H9 (cell line): ENCODE measurements around the gene RIGI. TPM values are rescaled to one million over a fixed set of nuclear protein-coding genes. Genes with fewer than 3 reads are reported as not detected.

Experiments
- DNase-seq: peaks from one replicate; pipeline ENCODE4 v3.0.0-alpha.2; 2017
- H2AFZ ChIP-seq: one replicate; pipeline ENCODE4 v1.6.1; 2013; ENCODE audit warnings: mild to moderate bottlenecking, low read length, control low read depth, moderate library complexity
- H2AK5ac ChIP-seq: 2 replicates; pipeline ENCODE4 v1.6.1; 2013; ENCODE audit warnings: low read length, control low read depth, mixed read lengths; ENCODE audit not compliant: insufficient read length
- H2BK120ac ChIP-seq: one replicate; pipeline ENCODE4 v1.6.1; 2013; ENCODE audit warnings: low read depth, mild to moderate bottlenecking, low read length, control low read depth, inconsistent platforms; ENCODE audit not compliant: poor library complexity, severe bottlenecking
- H2BK12ac ChIP-seq: 2 replicates; pipeline ENCODE4 v1.6.1; 2013; ENCODE audit warnings: low read length, control low read depth, mixed read lengths, low read depth; ENCODE audit not compliant: insufficient read length
- H2BK15ac ChIP-seq: 2 replicates; pipeline ENCODE4 v1.6.1; 2013; ENCODE audit warnings: low read depth, low read length, control low read depth
- H2BK20ac ChIP-seq: one replicate; pipeline ENCODE4 v1.6.1; 2013; ENCODE audit warnings: low read depth, mild to moderate bottlenecking, low read length, control low read depth, inconsistent platforms; ENCODE audit not compliant: poor library complexity, severe bottlenecking
- H2BK5ac ChIP-seq: 2 replicates; pipeline ENCODE4 v1.6.1; 2013; ENCODE audit warnings: low read length, control low read depth, mixed read lengths; ENCODE audit not compliant: insufficient read length
- H3K14ac ChIP-seq: 2 replicates; pipeline ENCODE4 v1.6.1; 2013; ENCODE audit warnings: low read length, control low read depth; ENCODE audit not compliant: insufficient read depth
- H3K18ac ChIP-seq: 2 replicates; pipeline ENCODE4 v1.6.1; 2013; ENCODE audit warnings: low read depth, mild to moderate bottlenecking, mixed read lengths, low read length, control low read depth; ENCODE audit not compliant: insufficient read length
- H3K23ac ChIP-seq: 2 replicates; pipeline ENCODE4 v1.6.1; 2013; ENCODE audit warnings: low read length, control low read depth, mixed read lengths, low read depth; ENCODE audit not compliant: insufficient read length
- H3K23me2 ChIP-seq: 2 replicates; pipeline ENCODE4 v1.6.1; 2013; ENCODE audit warnings: low read depth, mild to moderate bottlenecking, mixed read lengths, low read length, control low read depth; ENCODE audit not compliant: insufficient read length, poor library complexity, severe bottlenecking
- H3K27ac ChIP-seq: 2 replicates; pipeline ENCODE4 v1.5.1; 2013; ENCODE audit warnings: low read length, control low read depth, mixed read lengths, low read depth; ENCODE audit not compliant: insufficient read length
- H3K27me3 ChIP-seq: 2 replicates; pipeline ENCODE4 v1.6.1; 2013; ENCODE audit warnings: low read length, control low read depth, inconsistent platforms; ENCODE audit not compliant: insufficient read depth
- H3K4ac ChIP-seq: 2 replicates; pipeline ENCODE4 v1.6.1; 2013; ENCODE audit warnings: low read depth, mild to moderate bottlenecking, control low read depth, inconsistent platforms, low read length, moderate library complexity
- H3K4me1 ChIP-seq: 2 replicates; pipeline ENCODE4 v1.6.1; 2013; ENCODE audit warnings: low read length, control low read depth, inconsistent platforms; ENCODE audit not compliant: insufficient read depth
- H3K4me2 ChIP-seq: 2 replicates; pipeline ENCODE4 v1.6.1; 2013; ENCODE audit warnings: low read length, control low read depth, mixed read lengths; ENCODE audit not compliant: insufficient read length, insufficient read depth
- H3K56ac ChIP-seq: 2 replicates; pipeline ENCODE4 v1.6.1; 2013; ENCODE audit warnings: low read depth, mild to moderate bottlenecking, mixed read lengths, low read length, control low read depth; ENCODE audit not compliant: insufficient read length
- H3K79me1 ChIP-seq: 2 replicates; pipeline ENCODE4 v1.6.1; 2013; ENCODE audit warnings: low read depth, mild to moderate bottlenecking, moderate library complexity, low read length, control low read depth, inconsistent platforms; ENCODE audit not compliant: insufficient read depth, poor library complexity, severe bottlenecking
- H3K79me2 ChIP-seq: 2 replicates; pipeline ENCODE4 v1.6.1; 2013; ENCODE audit warnings: low read length, control low read depth, inconsistent platforms; ENCODE audit not compliant: insufficient read depth
- H3K9ac ChIP-seq: 2 replicates; pipeline ENCODE4 v1.6.1; 2013; ENCODE audit warnings: low read length, control low read depth, mixed read lengths; ENCODE audit not compliant: insufficient read length; ENCODE audit errors: extremely low read depth
- H3K9me3 ChIP-seq: one replicate; pipeline ENCODE4 v1.6.1; 2013; ENCODE audit warnings: low read depth, low read length, inconsistent platforms; ENCODE audit not compliant: control insufficient read depth
- H3T11ph ChIP-seq: one replicate; pipeline ENCODE4 v1.6.1; 2013; ENCODE audit warnings: mild to moderate bottlenecking, low read length, control low read depth, inconsistent platforms
- H4K20me1 ChIP-seq: one replicate; pipeline ENCODE4 v1.6.1; 2013; ENCODE audit not compliant: control insufficient read depth, insufficient read length, insufficient read depth
- H4K5ac ChIP-seq: 2 replicates; pipeline ENCODE4 v1.6.1; 2013; ENCODE audit warnings: low read depth, mild to moderate bottlenecking, mixed read lengths, low read length, control low read depth; ENCODE audit not compliant: insufficient read length
- H4K8ac ChIP-seq: replicated peaks from 2 replicates; pipeline ENCODE4 v1.6.1; 2013; ENCODE audit warnings: low read length, control low read depth, mixed read lengths, low read depth; ENCODE audit not compliant: insufficient read length
- H4K91ac ChIP-seq: 2 replicates; pipeline ENCODE4 v1.6.1; 2013; ENCODE audit warnings: low read depth, mild to moderate bottlenecking, moderate library complexity, mixed read lengths, low read length, control low read depth; ENCODE audit not compliant: insufficient read length
- H3K27ac Mint-ChIP-seq, 3 experiments: 2 replicates in 2 of 3; 3 replicates in 1 of 3; pipeline ENCODE4 v1.8.0; 2020 to 2021; ENCODE audit warnings: mixed read lengths in 3 of 3, mild to moderate bottlenecking in 1 of 3, moderate library complexity in 1 of 3
- H3K27me3 Mint-ChIP-seq: 2 replicates; pipeline ENCODE4 v1.8.0; 2021; ENCODE audit warnings: low read depth, mild to moderate bottlenecking, moderate library complexity, mixed read lengths
- H3K36me3 Mint-ChIP-seq, 3 experiments: 2 replicates in 2 of 3; 3 replicates in 1 of 3; pipeline ENCODE4 v1.8.0; 2020 to 2021; ENCODE audit warnings: low read depth in 3 of 3, mixed read lengths in 3 of 3; ENCODE audit not compliant: insufficient read depth in 1 of 3
- H3K4me1 Mint-ChIP-seq, 2 experiments: 2 replicates each; pipeline ENCODE4 v1.8.0; 2020; ENCODE audit warnings: mixed read lengths in 2 of 2
- H3K4me3 Mint-ChIP-seq, 2 experiments: 2 replicates in 1 of 2; 3 replicates in 1 of 2; pipeline ENCODE4 v1.8.0; 2020 to 2021; ENCODE audit warnings: mild to moderate bottlenecking in 2 of 2, mixed read lengths in 2 of 2, moderate library complexity in 1 of 2
- H3K9me3 Mint-ChIP-seq, 2 experiments: 2 replicates in 1 of 2; 3 replicates in 1 of 2; pipeline ENCODE4 v1.8.0; 2020; ENCODE audit warnings: mild to moderate bottlenecking in 2 of 2, mixed read lengths in 2 of 2, moderate library complexity in 1 of 2
- WGBS: extraction: QIAGEN DNeasy Blood & Tissue Kit; methylation state at CpG from one replicate; pipeline ENCODE4 v1.1.7; 2013; ENCODE audit warnings: missing lambda C conversion rate, low lambda C conversion rate, mixed read lengths; ENCODE audit not compliant: insufficient read length; ENCODE audit errors: extremely low coverage; 5-methylcytosine and 5-hydroxymethylcytosine counted together
- total RNA-seq: library from RNA; stranded (reverse); gene quantifications from 2 replicates; pipeline ENCODE4 v1.2.1, GENCODE V29; 2021
- TF ChIP-seq, protein P1 (sequence below): fragments of 200-600 bp; sonication (generic); conservative IDR thresholded peaks from 3 replicates; pipeline ENCODE4 v1.8.0; 2021; ENCODE audit warnings: antibody characterized with exemption, mild to moderate bottlenecking

Gene RIGI
- total RNA-seq, 1 experiment from 2014 or later: 4.1 TPM

DNA sequence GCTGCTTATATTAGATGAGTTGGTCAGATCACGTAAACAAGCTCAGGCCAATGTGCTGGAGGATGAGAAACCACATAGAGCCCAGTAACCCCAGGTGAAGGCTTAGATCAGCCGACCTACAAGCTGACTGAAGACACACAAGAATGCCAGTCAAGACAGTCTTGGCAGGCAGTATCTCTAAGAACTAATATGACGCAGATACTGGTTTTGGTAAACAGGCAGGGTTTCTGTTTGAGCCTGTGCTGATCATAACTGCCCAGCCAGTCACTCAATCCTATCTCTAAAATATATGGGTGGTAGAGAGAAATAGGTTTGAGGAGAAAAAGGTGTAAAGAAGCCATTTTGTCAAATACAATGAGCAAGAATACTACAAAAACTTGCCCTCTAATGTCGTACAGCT lies 7.8 kb upstream of the RIGI start:
- H2BK20ac ChIP-seq: no peak overlapping the region
- H3K4me2 ChIP-seq: no peak overlapping the region
- Mint-ChIP-seq H3K36me3 (peaks cover 0 to 17% (median 7%) of the 10 kb centered on the region in 3 experiments; a peak in 5 of 7 replicates), H3K4me3 (no peak overlapping the region), H3K4me1 (no peaks in the 10 kb centered on the region), H3K27me3 (no peaks in the 10 kb centered on the region), H3K9me3 (peaks cover 0 to 3% of the 10 kb centered on the region in 2 experiments; a peak in 1 of 5 replicates), H3K27ac (no peak overlapping the region)
- H2BK15ac ChIP-seq: no peak overlapping the region
- H4K8ac ChIP-seq: no peak overlapping the region
- no peaks in the 10 kb centered on the region for H3K27me3 ChIP-seq
- H3K9ac ChIP-seq: no peak overlapping the region
- no peak overlapping the region for H3K56ac ChIP-seq
- no peak overlapping the region for H3K14ac ChIP-seq
- no peaks in the 10 kb centered on the region for H3K23me2 ChIP-seq
- no peak overlapping the region for H4K5ac ChIP-seq
- no peak overlapping the region for H3K4ac ChIP-seq
- no peak overlapping the region for H3K23ac ChIP-seq
- no peak for DNase-seq
- H4K20me1 ChIP-seq: no peaks in the 10 kb centered on the region
- no peak overlapping the region for H3T11ph ChIP-seq
- H3K18ac ChIP-seq: no peak overlapping the region
- no peak overlapping the region for H2AK5ac ChIP-seq
- H3K4me1 ChIP-seq: no peaks in the 10 kb centered on the region
- no peaks in the 10 kb centered on the region for H3K79me2 ChIP-seq
- H2BK12ac ChIP-seq: no peak overlapping the region
- WGBS: no CpG with 5 or more reads among the region's 4 CpGs
- H3K9me3 ChIP-seq: no peaks in the 10 kb centered on the region
- H2BK5ac ChIP-seq: no peak overlapping the region
- H2BK120ac ChIP-seq: no peak overlapping the region
- TF ChIP-seq, protein P1, sequence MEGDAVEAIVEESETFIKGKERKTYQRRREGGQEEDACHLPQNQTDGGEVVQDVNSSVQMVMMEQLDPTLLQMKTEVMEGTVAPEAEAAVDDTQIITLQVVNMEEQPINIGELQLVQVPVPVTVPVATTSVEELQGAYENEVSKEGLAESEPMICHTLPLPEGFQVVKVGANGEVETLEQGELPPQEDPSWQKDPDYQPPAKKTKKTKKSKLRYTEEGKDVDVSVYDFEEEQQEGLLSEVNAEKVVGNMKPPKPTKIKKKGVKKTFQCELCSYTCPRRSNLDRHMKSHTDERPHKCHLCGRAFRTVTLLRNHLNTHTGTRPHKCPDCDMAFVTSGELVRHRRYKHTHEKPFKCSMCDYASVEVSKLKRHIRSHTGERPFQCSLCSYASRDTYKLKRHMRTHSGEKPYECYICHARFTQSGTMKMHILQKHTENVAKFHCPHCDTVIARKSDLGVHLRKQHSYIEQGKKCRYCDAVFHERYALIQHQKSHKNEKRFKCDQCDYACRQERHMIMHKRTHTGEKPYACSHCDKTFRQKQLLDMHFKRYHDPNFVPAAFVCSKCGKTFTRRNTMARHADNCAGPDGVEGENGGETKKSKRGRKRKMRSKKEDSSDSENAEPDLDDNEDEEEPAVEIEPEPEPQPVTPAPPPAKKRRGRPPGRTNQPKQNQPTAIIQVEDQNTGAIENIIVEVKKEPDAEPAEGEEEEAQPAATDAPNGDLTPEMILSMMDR: no peak
- H3K27ac ChIP-seq: no peak overlapping the region
- no peak overlapping the region for H4K91ac ChIP-seq
- H3K79me1 ChIP-seq: no peaks in the 10 kb centered on the region
- H2AFZ ChIP-seq: no peak overlapping the region
